Measurements from ENCODE around the gene EPHA1.
A peak's percentile ranks its signal among the peaks of the same experiment; 100 is the strongest.

Gene EPHA1

DNA sequence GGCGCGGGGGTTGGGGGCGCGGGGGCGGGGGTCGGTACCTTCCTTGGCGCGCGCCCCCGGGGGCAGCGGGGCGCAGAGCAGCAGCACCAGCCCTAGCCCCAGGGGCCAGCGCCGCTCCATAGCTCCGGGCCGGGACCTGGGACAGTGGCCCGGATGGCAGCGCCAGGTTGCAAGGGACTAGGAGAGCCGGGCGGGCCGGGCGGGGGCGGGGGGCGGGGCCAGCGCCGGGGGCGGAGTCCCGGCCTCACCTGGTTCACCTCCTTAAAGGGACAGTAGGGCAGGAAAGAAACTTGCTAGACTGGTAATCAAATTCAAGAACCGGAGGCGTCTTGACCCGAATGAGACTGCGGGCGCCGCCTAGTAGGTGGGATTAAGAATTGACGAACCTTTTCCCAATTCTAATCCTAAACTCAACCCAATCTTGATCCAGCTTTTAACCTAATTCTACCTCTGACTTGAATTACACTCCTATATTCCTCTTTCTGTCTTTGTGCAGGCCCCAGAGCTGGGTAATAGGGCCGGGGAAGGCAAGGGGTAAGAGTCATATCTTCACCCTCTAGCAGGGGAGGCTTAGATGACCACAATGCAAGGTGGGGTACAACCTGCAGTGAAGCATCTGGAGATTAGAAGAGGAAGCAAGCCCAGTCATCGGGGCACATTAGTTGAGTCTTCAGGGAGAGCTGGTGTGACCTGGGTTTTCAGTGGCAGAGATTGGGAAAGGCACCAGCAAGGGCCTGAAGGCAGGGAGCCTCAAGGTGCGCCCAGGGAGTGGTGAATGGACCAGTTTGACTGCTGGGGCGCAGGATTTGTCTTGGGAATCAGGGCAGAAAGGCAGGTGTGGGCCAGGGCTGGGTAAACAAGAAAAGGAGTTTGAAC is at the start of gene EPHA1:
TSS of gene EPHA1 (minus strand) at position 171 of the 876 bp plus-strand sequence. CDS start at position 120, 51 bp downstream.
- TF ChIP-seq JUND (IDR thresholded peaks at IDR 0.05; ENCODE audit: low read depth), result no peak
- in situ Hi-C loops (cut with HindIII; ENCODE audit: low pct_unique_long_range_greater_than_20kb, low sequenced_read_pairs), result no loop called here
- DNase-seq (ENCODE audit: low read depth in 1 of 2, low spot score in 1 of 2), result peak; percentile 90 to 93

GRCh38 chr7:143458263-143458662 is 49.6 kb upstream of the EPHA1 start:
- in situ Hi-C loops (cut with HindIII; ENCODE audit: low pct_unique_long_range_greater_than_20kb, low sequenced_read_pairs), result no loop called here
- TF ChIP-seq JUND (IDR thresholded peaks at IDR 0.05; ENCODE audit: low read depth), result no peak
- no peak for DNase-seq (ENCODE audit: low read depth in 1 of 2, low spot score in 1 of 2)

- no peak for DNase-seq (ENCODE audit: low read depth in 1 of 2, low spot score in 1 of 2)
- in situ Hi-C loops (cut with HindIII; ENCODE audit: low pct_unique_long_range_greater_than_20kb, low sequenced_read_pairs), result no loop called here
- no peak for TF ChIP-seq JUND (IDR thresholded peaks at IDR 0.05; ENCODE audit: low read depth)
Observed at GRCh38 chr7:143456992-143457793, 48.5 kb upstream of the EPHA1 start.

- DNase-seq (ENCODE audit: low read depth in 1 of 2, low spot score in 1 of 2), result no peak
- in situ Hi-C loops (cut with HindIII; ENCODE audit: low pct_unique_long_range_greater_than_20kb, low sequenced_read_pairs), result no loop called here
- TF ChIP-seq JUND (IDR thresholded peaks at IDR 0.05; ENCODE audit: low read depth), result no peak
Observed at GRCh38 chr7:143455942-143456341, 47.3 kb upstream of the EPHA1 start.

DNA sequence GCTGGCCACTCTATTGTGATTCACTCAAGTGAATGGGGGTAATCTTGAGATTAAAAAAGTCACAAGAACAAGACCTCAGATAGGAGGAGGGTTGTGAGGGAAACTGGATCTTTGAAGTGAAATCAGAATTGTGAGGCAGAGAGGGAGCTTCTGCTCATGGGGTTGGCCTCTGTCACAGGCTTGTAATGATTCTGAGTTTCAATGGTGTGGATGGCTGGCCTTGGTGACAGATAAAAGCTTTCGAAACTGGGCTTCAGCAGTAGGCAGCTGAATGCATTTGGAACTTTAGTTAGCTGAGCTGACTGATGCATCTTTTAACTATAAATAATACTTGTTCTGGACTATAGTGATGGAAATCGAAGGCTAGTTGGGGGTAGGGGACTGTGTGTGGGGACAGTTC is 46.8 kb upstream of the EPHA1 start:
- in situ Hi-C loops (cut with HindIII; ENCODE audit: low pct_unique_long_range_greater_than_20kb, low sequenced_read_pairs), result no loop called here
- DNase-seq (ENCODE audit: low read depth in 1 of 2, low spot score in 1 of 2), result no peak
- no peak for TF ChIP-seq JUND (IDR thresholded peaks at IDR 0.05; ENCODE audit: low read depth)

DNA sequence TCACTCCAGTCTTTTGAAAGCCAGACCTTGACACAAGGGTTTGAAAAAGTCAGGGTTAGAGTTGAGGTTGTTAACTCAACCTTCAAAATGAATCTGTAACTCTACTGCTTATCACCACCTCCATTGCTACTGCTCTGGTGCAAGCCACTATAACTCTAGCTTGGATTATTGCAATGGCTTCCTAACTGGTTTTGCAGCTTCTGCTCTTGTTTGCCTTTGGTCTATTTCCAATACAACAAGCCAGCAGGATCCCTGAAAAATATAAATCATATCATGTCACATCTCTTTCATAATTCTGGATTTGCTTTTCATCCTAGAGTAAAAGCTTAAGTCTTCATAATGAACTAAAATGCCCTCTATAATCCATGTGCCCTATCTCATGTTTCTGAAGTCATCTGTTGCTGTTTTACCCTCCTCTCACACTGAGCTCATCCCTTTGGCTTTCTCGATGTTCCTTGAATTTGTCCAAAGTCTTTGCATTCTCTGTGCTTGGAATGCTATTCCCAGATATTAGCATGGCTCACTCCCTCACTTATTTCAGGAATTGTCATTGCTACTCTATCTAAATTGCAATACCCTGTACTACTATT is 45.5 kb upstream of the EPHA1 start:
- in situ Hi-C loops (cut with HindIII; ENCODE audit: low pct_unique_long_range_greater_than_20kb, low sequenced_read_pairs), result no loop called here
- DNase-seq (ENCODE audit: low read depth in 1 of 2, low spot score in 1 of 2), result peak; percentile 26 to 52
- TF ChIP-seq JUND (IDR thresholded peaks at IDR 0.05; ENCODE audit: low read depth), result no peak

- no peak for TF ChIP-seq JUND (IDR thresholded peaks at IDR 0.05; ENCODE audit: low read depth)
- in situ Hi-C loops (cut with HindIII; ENCODE audit: low pct_unique_long_range_greater_than_20kb, low sequenced_read_pairs), result no loop called here
- no peak for DNase-seq (ENCODE audit: low read depth in 1 of 2, low spot score in 1 of 2)
Observed at GRCh38 chr7:143452495-143452894, 43.8 kb upstream of the EPHA1 start.

- in situ Hi-C loops (cut with HindIII; ENCODE audit: low pct_unique_long_range_greater_than_20kb, low sequenced_read_pairs), result no loop called here
- TF ChIP-seq JUND (IDR thresholded peaks at IDR 0.05; ENCODE audit: low read depth), result no peak
- no peak for DNase-seq (ENCODE audit: low read depth in 1 of 2, low spot score in 1 of 2)
Observed at GRCh38 chr7:143451746-143452145, 43.1 kb upstream of the EPHA1 start.

GRCh38 chr7:143451122-143451521 is 42.5 kb upstream of the EPHA1 start:
- no peak for TF ChIP-seq JUND (IDR thresholded peaks at IDR 0.05; ENCODE audit: low read depth)
- DNase-seq (ENCODE audit: low read depth in 1 of 2, low spot score in 1 of 2), result no peak
- in situ Hi-C loops (cut with HindIII; ENCODE audit: low pct_unique_long_range_greater_than_20kb, low sequenced_read_pairs), result no loop called here

GRCh38 chr7:143449793-143450192 is 41.1 kb upstream of the EPHA1 start:
- in situ Hi-C loops (cut with HindIII; ENCODE audit: low pct_unique_long_range_greater_than_20kb, low sequenced_read_pairs), result no loop called here
- TF ChIP-seq JUND (IDR thresholded peaks at IDR 0.05; ENCODE audit: low read depth), result no peak
- no peak for DNase-seq (ENCODE audit: low read depth in 1 of 2, low spot score in 1 of 2)

- TF ChIP-seq JUND (IDR thresholded peaks at IDR 0.05; ENCODE audit: low read depth), result no peak
- in situ Hi-C loops (cut with HindIII; ENCODE audit: low pct_unique_long_range_greater_than_20kb, low sequenced_read_pairs), result no loop called here
- DNase-seq (ENCODE audit: low read depth in 1 of 2, low spot score in 1 of 2), result no peak
Observed at GRCh38 chr7:143448429-143448828, 39.8 kb upstream of the EPHA1 start.

DNA sequence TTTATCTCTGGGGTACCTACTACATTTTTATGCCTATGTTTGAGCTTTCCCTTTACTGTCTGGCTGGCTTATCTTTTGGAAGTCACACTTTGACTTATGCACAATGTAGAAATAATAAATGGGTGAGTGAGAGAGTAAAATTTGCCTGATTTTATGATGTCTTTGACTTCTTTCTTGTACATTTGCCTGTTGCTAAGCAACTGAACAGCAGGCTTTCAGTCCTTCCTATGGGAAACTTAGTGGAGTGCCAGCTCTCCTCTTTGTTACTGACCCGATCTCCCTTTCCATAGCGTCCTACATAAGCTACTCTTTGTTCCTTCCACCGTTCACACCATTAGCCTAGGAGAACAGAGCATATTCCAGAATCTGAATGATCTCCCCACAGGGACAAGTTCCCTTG is 38.8 kb upstream of the EPHA1 start:
- no peak for DNase-seq (ENCODE audit: low read depth in 1 of 2, low spot score in 1 of 2)
- TF ChIP-seq JUND (IDR thresholded peaks at IDR 0.05; ENCODE audit: low read depth), result no peak
- in situ Hi-C loops (cut with HindIII; ENCODE audit: low pct_unique_long_range_greater_than_20kb, low sequenced_read_pairs), result no loop called here

DNA sequence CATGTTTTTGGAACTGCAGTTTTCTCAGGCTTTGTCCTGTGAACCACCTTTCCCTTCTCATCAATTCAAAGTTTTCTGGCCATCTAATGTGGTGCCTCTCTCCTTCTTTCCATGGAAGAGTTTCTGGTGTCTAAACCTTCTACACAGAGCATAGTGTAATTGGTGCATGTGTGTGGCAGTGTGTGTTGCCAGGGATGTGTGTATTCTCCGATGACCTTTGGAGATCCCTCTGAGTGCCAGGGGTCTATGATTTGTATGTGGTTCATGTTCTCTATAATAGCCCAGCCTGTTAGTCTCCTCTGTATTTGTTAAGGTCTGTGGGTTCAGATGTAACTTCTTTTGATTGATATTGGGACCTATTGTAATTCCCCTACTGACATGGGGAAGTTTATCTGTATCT is 36.1 kb upstream of the EPHA1 start:
- in situ Hi-C loops (cut with HindIII; ENCODE audit: low pct_unique_long_range_greater_than_20kb, low sequenced_read_pairs), result no loop called here
- no peak for TF ChIP-seq JUND (IDR thresholded peaks at IDR 0.05; ENCODE audit: low read depth)
- no peak for DNase-seq (ENCODE audit: low read depth in 1 of 2, low spot score in 1 of 2)

Measured in T47D (cell line).